HG03045 (cell line): ENCODE results near the gene SLC16A8.

ENCODE experiments used
- ATAC-seq: cut with Tn5 transposase; IDR thresholded peaks from one replicate; pipeline ENCODE4 v1.9.1; 2021; ENCODE audit warnings: mild to moderate bottlenecking, moderate library complexity; ENCODE audit not compliant: unreplicated experiment

Gene SLC16A8

DNA sequence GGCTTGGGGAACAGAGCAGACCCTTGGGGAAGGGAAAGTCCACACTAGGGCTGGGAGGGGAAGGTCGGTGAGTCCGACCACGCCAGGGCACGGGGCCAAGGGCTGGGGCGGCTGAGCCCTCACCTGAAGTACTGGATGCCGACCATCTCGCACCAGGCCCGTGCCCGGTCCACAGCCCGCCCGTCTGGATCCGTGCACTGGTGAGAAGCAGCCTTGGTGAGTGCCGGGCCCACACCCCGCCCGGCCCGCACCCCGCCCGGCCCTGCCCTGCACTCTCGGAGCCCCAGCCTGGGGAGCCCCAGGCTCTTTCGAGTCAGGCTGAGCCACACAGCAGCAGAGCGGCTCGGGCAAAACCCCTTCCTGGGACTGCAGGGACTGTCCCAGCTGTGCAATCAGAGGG lies 28.4 kb upstream of the SLC16A8 start:
- ATAC-seq = no peak

DNA sequence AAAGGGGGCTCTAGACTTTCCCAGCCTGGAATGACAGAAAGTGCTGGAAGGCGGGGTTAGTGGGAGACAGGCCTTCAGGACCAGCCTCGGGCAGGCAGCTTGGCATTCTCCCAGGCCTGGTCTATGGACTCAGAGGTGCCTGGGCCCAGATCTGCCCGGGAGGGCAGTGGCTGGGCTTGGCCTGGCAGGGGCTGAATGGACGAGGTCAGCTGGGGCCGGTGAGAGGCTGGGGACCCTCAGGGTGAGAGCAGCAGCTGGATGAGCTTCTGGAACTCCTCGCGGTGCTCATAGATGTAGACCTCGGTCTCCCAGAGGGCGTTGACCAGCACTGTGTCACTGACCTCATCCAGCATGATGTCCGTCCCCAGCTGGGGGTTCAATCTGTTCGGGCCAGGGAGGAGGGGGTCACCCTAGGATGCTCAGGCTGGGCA lies 28.0 kb upstream of the SLC16A8 start:
- no peak for ATAC-seq

DNA sequence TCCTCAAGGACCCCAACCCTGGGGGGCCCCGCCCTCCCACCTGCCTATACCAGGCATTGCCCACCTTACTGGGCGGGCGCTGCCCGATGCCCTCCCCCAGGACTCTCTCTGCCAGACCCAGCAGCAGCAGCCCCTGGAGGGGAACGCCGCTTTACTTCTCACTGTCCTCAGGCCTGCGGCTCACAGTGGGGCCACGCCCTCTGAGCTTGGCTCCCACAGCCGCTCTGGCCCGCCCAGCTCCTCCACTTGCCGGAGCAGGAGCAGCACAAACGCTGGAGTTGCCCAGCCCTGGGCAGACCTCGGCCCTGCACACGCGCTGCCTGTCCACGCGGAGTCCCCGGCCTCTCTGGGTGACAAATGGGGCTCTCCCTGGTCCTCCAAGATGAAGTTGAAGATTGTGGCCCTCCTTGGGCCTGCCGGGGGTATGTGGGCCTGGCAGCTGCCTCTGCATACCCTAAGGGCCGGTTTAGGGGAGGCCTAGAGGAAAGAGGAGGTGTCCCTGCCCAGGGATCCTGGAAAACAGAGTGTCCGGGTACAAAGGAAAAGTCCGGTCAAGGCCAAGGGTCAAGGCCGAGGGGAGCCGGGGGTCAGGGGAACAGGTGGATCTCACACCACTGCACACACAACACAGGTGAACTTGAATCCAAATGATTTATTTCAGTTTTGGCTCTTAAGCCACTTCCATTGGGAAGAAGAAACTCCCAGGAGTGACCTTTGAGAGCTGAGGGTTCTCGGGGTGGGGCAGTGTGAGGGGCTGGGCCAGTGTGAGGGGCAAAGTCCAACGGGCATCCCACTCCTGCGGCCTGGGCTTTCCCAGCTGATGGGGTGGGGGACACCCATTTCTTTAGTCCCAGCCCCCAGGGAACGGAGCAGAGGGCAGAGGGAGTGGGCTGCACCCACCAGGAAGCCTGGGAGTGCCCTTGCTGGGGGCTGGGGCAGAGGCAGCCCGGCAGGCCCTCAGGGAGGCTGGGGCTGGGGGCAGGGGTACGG lies 27.2 kb upstream of the SLC16A8 start:
- ATAC-seq = no peak

DNA sequence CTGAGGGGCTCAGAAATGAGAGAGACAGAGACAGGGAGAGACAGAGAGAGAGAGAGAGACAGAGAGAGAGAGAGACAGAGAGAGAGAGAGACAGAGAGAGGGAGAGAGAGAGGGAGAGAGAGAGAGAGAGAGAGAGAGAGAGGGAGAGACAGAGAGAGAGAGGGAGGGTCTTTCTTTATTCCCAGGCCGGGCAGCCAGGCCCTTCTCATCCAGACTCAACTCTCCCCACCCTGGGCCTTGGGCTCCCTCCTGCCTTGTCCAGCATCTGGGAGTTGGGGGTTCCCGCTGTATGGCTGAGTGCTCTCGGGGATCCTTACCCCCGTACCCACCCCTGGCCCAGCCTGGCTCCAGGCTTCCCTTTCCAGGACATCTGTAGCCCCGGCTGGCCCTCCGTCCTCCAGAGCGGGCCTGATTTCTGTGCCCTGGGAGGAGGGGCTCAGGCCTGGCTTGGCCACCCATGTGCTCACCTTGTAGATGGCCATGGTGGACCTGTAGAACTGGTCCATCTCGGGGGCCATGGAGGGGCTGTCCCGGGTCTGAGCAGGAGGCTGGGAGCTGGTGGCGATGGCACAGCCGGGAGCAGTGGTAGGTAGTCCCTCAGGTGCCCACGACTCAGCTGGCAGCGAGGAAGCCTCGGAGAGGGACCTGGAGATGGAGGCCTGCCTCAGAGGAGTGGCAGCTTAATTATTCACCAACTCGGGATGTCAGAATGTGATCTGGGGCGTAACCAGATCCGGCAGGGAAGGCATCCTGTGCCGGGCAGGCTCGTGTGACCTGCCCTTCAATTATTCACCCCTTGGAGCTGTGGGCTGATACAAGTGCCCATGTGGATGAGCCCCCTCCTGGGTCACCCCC lies 26.3 kb upstream of the SLC16A8 start, which contains the start of gene BAIAP2L2:
Gene BAIAP2L2, minus strand, starts transcription at position 677 of the 855 bp plus-strand sequence. Its CDS starts 159 bp downstream, at position 518.
- ATAC-seq = no peak

DNA sequence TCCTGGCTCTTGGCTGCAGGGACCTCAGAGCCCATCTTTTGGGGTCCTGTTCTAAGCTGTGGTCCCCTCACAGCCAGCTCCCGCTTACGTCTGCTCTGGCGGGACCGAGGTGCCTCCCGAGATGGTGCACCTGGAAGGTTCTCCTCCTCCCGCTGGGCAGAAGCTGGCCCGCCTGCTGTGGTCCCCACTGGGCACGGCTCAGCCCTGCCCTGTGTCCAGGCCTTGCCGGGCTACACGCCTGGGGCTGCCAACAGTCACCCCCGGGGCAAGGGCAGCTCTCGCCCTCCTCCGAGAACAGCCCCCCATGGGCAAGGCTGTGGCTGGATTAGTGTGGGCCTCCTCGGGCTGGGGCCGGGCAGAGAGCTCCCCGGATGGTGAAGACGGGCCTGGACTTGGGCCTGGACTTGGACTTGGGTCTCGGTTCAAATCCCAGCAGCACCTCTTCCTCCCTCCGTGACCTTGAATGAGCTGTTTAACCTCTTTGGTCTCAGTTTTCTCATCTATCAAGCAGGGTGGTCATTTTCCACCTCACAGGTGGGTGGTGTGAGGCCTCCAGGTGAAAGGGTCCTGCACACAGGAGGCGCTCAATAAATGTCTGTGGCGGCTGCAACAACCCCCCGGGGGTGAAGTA lies 25.5 kb upstream of the SLC16A8 start:
- ATAC-seq = no peak

DNA sequence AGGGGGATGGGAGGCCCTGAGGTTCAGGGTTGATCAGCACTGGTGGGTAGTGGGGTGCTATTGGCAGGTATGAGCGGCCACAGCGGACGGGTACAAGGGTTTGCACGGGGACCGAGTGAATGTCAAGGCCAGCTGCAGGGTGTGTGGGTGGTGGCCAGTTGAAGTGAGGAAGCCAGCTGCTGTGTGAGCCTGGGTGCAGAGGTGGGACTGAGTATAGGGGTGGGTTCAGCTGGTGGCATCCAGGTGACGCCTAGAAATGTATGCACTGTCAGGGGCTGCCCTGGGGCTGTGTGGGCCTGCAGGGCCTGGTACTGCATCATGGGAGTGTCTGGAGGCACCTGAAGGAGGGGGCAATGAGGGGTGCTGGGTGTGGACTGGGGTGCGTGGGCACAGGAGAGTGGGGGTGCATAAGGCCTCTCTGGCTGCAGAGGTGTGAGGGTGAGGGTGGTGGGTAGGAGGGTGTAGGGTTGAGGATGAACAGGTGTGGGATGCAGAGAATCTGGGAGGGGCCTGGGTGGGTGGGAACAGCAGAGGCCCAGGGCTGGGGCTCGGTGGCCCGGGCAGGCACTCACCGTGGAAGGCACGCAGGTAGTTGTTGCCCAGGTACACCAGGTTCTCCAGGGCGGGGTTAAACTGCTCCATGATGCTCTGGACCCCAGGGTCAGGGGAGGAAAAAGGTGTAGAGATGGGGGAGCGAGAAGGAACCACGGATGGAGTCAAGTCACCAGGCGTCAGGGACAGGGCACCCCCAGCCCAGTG lies 24.8 kb upstream of the SLC16A8 start:
- no peak for ATAC-seq

DNA sequence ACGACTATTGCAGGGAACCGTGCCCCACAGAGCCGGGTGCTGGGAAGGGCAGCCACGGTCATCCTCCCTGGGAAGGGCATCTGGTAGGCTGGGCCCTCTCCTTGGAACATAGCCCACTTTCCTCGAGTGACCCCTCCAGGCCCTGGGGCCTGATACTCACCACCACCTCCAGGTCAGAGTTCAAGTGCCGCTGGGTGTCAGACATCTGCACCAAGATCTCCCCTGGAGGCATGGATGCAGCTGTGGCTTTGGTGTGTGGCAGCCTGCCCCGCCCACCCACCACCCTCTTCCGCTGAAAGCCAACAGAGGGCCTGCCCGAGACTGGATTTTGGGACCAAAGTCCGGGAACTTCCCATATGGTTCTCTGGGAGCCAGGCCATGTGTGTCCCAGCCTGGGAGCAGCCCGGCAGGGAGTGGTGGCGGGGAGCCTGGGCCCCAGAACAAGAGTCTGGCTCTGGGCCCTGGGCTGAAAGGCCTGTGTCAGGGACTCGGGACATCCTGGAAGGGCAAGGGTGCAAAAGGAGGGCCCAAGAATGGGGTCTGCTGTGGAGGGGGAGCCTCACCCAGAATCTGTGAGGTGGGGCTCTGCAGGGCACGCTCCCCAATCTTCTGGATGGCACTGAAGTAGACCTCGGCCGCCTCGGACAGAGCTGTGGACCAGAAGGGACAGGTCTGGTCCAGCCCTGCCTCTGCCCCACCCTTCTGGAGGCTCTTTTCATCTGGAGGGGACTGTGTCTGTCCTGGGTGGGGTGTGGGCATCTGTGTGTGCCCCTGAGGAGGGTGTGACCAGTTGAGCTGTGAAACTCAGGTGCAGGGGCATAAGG lies 23.9 kb upstream of the SLC16A8 start:
- no peak for ATAC-seq

DNA sequence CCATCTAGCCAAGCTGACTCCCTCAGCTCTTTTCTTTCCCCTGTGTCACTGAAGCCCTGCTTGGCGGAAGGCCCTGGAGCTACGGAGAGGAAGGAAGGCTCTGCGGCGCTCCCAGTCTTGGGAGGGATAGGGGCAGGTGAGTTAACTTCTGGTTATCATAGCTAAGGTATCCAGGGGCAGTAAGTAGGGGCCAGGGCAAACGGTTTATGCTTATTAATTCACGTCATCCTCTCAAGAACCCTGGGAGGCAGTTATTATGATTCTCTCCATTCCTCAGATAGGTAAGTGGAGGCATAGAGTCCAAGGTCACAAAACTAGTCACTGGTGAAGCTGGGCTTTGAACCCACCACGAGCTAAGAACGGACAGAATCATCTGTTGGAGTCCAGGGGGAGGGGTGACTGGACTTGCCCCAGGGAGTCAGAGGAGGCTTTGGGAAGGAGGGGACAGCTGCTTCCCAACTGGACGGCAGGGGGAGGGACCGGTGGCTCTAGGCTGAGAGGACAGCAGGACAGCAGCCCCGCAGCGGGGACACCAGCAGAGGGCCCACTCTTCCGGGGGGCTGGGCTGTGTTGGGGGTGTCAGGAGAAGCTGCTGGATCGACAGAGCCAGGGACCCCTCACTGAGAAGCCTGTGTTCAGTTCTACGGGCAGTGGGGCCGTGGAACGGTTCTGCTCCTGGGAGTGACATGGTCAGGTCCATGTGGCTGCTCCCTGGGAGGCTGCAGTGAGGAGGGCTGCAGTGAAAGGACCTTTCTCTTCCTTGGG lies 23.0 kb upstream of the SLC16A8 start:
- ATAC-seq = no peak

DNA sequence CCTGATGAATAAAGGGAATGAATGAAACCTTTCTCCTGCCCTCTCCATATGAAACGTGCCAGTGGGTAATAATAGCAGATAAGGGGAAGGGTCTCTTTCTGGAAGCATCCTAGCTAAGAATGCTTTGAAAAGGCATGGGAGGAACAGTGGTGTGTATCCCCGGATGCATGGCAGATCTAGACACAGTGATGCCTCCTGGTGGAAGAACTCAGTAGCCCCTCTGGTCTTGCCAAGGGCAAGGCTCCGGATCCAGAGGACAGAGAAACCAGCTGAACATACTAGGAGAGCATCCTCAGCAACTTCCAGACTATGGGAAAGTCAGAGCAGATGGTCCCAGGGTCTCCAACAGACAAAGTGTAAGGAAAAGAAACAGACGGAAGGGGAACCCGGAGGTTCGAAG lies 20.1 kb upstream of the SLC16A8 start:
- no peak for ATAC-seq

DNA sequence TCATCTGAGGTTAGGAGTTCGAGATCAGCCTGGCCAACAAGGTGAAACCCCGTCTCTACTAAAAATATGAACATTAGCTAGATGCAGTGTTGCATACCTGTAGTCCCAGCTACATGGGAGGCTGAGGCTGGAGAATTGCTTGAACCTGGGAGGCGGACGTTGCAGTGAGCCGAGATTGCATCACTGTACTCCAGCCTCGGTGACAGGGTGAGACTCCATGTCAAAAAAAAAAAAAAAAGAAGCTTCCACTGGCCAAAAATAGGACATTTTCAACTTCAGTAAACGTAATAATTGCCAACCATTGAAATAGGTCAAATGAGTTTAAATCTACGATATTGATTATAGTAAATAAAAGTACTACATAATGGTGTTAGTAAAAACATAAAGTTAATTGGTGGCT lies 19.7 kb upstream of the SLC16A8 start:
- ATAC-seq = no peak

DNA sequence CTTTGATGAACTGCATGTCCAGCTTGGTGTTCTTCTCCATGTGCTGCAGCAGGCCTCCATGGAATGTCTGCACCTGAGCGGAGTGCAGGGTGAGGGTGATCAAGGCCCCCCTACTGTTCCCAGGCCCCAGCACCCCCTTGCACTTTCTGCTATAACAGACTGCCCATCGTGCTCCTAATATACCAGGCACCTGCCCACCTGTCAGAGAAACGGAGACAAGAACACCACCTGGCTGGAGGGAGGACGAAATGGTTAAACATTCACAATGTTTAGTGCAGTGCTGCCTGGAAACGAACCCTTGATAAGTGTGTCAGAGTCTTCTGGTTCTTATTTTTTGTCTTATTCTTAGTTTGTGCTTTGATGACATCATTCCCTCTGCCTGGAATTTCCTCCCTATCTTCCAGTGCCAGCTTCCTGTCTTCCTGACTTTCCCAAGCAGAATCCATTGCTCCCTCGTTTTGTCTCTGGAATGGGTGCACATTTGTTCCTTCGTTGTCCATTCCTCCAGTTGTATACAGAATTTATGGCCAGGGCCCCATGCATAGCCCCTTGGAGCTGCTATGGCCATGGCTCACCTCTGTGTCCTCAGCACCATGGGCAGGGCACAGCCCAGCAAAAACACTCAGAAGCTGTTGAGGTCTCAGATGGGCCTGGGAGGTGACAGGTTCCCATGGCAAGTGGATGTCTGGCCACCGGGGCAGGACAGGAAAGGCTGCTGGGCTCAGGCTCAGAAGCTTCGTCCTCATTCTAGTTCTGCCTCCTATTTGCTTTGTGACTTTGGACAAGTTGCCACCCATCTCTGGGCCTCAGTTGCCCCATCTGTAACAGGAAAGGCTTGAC lies 14.6 kb upstream of the SLC16A8 start:
- no peak for ATAC-seq

DNA sequence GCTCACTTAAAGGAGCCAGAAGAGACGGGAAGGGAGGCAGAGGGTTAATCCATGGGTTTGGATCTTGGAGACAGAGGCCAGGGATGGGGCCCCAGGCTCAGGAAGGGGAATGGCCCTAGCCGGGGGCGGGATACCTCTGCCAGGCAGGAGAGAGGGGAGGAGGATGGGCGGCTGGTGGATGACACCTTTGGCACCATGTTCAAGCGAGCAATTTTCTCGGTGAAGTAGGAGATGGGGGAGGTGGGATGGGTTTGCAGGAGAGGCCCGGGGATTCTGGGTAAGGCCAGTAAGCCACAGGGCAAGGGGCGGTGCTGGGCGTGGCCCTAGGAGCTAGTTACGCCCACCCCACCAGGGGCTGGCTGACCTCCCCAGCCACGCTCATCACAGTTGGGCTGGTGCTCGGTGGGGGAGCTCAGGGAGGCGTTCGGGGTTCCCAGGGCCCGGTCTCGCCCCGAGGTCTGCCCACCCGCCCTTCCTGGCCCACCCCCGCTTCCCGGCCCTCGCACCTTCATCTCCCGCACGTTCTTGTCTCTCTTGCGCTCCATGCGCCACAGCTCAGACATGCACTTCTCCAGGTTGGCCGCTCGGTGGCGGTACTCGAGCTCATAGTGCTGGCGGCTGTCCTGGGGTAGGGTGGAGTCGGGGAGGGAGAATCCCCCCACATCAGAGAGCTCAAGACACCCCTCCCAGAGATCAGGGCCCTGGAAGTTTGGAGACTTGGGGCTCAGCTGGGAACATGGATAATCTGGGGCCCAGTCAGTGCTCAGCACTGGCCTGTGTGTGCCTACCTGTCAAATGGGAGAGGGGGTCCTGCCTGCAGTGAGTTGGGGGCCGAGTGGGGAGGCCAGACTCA lies 13.8 kb upstream of the SLC16A8 start:
- no peak for ATAC-seq

DNA sequence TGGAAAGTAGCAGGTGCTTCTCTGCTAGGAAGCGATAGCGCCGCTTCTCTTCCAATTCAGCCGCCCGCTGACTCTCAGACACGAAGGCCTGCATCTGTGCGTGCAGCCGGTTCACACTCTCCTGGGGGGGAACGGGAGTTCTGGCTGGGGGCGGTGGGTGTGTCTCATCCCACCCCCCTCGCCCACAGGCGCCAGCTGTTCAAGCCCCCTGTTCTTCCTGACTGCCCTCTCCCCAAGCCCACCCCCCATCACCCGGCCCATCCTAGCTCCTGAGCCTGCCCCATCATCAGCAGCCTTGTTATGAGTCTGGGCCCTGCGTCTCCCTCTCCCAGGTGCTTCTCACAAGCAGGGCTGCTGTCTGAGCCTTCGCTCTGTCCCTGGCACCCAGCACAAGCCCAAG lies 13.1 kb upstream of the SLC16A8 start:
- ATAC-seq = no peak

DNA sequence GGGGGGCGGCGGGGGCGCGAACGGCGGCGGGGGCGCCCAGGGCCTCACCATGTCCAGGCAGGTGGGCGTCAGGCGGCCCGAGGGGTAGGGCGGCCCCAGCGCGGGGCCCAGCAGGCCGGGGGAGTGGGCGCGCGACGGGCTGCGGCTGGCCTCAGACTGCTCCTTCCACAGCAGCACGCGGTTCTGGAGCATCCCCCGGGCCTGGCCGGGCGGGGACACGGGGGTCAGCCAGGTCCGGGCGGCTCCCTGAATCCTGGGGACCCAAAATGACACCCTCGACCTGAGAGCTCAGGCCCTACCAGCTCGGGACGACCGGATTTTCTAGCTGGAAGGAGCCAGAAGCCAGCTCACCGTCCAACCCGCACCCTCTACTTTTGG lies 5.5 kb upstream of the SLC16A8 start:
- ATAC-seq = no peak

DNA sequence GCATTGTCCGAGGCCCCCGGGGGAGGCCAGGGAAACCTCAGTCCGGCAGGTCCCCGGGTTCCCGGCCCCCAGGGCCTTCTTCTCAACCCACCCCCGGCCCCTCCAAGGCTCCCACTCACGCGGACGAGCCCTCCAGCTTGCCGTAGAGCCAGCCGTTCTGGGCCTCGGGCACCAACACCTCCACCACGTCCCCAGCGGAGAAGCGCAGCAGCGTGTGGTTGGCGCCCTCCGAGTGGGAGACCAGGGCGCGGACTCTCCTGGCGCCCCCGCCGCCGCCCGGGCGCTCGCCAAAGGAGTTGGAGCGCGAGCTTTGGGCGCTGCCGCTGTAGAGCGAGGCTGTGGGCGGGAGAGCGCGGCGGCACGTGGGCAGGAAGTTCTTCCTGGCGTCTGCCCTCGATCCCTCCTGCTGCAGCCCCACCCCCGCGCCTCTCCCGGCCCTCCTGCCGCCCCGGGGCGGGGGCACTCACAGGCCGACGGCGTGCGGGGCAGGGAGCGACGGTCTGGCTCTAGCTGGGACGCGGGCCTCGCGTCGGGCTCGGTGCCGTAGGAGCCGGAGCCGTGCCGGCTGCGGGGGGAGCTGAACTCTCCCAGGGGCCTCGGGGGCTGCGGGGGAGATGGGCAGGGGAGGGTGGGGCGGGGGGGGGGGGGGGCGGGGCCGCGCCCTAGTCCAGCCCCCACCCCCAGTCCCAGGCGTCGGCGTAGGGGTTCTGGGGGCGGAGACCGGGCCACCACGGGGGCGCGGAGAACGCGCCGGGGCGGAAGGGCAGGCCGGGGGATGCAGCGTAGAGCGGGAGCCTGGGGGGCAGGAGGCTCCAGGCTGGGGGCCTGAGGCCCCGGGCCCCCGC lies 4.9 kb upstream of the SLC16A8 start:
- ATAC-seq = no peak

DNA sequence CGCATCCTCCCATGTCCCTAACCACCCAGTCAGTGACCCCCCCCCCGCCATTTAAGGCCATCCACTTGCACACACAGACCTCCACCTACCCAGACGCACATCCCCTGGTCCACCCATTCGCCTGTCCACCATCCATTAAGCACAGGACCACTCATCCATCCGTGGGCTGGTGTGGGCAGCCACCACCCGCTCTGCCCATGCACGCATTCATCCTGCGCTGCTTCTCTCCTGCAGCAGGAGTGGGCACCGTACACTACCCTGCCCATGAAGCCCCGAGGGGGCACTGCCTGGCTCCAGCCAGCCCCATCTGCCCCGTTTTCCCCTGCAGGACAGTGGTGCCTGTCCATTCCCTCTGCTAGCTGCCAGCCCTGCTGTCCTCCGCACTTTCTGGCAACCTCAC lies 3.9 kb upstream of the SLC16A8 start:
- ATAC-seq = no peak
